OCI-LY3 (cell line): ENCODE data around the gene ATP10A.
"Not testable (repeated sequence)": the region's sequence is repeated elsewhere in the genome, so short reads cannot be mapped to it uniquely, and the experiment has no call there.

Experiments used
- H2AFZ ChIP-seq: fragments of 200-600, 300-600 bp; shearing (Covaris generic); 2 replicates; pipeline ENCODE4 v1.6.0; 2014; ENCODE audit warnings: antibody characterized with exemption, low read depth, low read length
- H3K27ac ChIP-seq: fragments of 200-600, 300-600 bp; sonication (generic); 2 replicates; pipeline ENCODE4 v1.5.1; 2014; ENCODE audit warnings: mild to moderate bottlenecking, low read length, moderate library complexity, mixed read lengths
- H3K27me3 ChIP-seq: fragments of 200-600, 300-600 bp; sonication (generic); 2 replicates; pipeline ENCODE4 v1.6.1; 2014; ENCODE audit warnings: low read depth, low read length, mixed read lengths
- H3K36me3 ChIP-seq: fragments of 200-600, 300-600 bp; sonication (generic); replicated peaks from 2 replicates; pipeline ENCODE3; 2014; ENCODE audit warnings: low read depth, low read length, mixed read lengths
- H3K4me1 ChIP-seq: fragments of 300-600, 200-600 bp; sonication (generic); 2 replicates; pipeline ENCODE4 v1.6.1; 2014; ENCODE audit warnings: low read length, mixed read lengths
- H3K4me2 ChIP-seq: fragments of 200-600, 300-600 bp; sonication (generic); 2 replicates; pipeline ENCODE4 v1.6.1; 2014; ENCODE audit warnings: low read length, mixed read lengths
- H3K4me3 ChIP-seq: fragments of 300-600, 200-600 bp; sonication (generic); 2 replicates; pipeline ENCODE4 v1.5.1; 2014; ENCODE audit warnings: antibody characterized with exemption, mild to moderate bottlenecking, low read length, moderate library complexity
- H3K79me2 ChIP-seq: fragments of 300-600, 200-600 bp; shearing (Covaris generic); 2 replicates; pipeline ENCODE4 v1.6.1; 2014; ENCODE audit warnings: mild to moderate bottlenecking, low read length, mixed read lengths
- H3K9ac ChIP-seq: fragments of 300-600, 200-600 bp; shearing (Covaris generic); 2 replicates; pipeline ENCODE4 v1.6.0; 2014; ENCODE audit warnings: mild to moderate bottlenecking, low read length, moderate library complexity
- H3K9me3 ChIP-seq: fragments of 200-600, 300-600 bp; shearing (Covaris generic); 2 replicates; pipeline ENCODE4 v1.6.1; 2014; ENCODE audit warnings: low read length, mixed read lengths; ENCODE audit not compliant: insufficient read depth
- H4K20me1 ChIP-seq: fragments of 200-600, 300-600 bp; sonication (generic); 2 replicates; pipeline ENCODE4 v1.6.1; 2016; ENCODE audit warnings: low read length, mixed read lengths; ENCODE audit not compliant: insufficient read depth
- EZH2phosphoT487 ChIP-seq: fragments of 200-600 bp; shearing (Covaris generic); IDR thresholded peaks from 2 replicates; pipeline ENCODE4 v1.6.1; 2018; ENCODE audit warnings: antibody characterized with exemption, mixed run types, low read depth
- TF ChIP-seq, protein P1 (sequence below): fragments of 200-600, 300-600 bp; sonication (generic); IDR thresholded peaks from 2 replicates; pipeline ENCODE4 v1.5.1; 2014; ENCODE audit warnings: antibody characterized with exemption, low read length, low read depth

Gene ATP10A

DNA sequence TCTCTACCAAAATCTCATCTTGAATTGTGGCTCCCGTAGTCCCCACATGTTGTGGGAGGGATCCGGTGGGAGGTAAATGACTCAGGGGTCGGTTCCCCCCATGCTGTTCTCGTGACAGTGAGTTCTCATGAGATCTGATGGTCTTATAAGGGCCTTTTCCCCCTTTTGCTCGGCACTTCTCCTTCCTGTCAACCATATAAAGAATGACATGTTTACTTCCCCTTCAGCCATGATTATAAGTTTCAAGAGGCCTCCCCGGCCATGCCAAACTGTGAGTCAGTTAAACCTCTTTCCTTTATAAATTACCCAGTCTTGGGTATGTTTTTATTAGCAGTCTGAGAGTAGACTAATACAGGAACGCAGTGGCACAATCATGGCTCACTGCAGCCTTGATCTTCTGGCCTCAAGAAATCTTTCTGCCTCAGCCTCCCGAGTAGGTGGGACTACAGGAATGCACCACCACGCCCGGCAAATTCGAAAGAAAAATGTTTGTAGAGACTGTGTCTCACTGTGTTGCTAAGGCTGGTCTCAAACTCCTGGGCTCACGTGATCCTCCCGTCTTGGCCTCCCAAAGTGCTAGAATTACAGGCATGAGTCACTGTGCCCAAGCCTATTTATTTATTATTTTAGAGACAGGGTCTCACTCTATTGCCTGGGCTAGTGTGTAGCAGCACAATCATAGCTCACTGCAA, 101.0 kb downstream of the ATP10A start:
- Histone ChIP-seq H3K4me2 (no peak overlapping the region), H3K27me3 (no peaks in the 10 kb centered on the region), H3K4me3 (no peak overlapping the region), H3K9ac (no peak overlapping the region), H3K4me1 (no peaks in the 10 kb centered on the region), H3K36me3 (no peaks in the 10 kb centered on the region), H2AFZ (no peak overlapping the region), H3K9me3 (no peaks in the 10 kb centered on the region), H3K79me2 (no peaks in the 10 kb centered on the region), H4K20me1 (no peaks in the 10 kb centered on the region), H3K27ac (no peak overlapping the region)
- TF ChIP-seq, protein P1, sequence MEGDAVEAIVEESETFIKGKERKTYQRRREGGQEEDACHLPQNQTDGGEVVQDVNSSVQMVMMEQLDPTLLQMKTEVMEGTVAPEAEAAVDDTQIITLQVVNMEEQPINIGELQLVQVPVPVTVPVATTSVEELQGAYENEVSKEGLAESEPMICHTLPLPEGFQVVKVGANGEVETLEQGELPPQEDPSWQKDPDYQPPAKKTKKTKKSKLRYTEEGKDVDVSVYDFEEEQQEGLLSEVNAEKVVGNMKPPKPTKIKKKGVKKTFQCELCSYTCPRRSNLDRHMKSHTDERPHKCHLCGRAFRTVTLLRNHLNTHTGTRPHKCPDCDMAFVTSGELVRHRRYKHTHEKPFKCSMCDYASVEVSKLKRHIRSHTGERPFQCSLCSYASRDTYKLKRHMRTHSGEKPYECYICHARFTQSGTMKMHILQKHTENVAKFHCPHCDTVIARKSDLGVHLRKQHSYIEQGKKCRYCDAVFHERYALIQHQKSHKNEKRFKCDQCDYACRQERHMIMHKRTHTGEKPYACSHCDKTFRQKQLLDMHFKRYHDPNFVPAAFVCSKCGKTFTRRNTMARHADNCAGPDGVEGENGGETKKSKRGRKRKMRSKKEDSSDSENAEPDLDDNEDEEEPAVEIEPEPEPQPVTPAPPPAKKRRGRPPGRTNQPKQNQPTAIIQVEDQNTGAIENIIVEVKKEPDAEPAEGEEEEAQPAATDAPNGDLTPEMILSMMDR, result no peak
- no peak for TF ChIP-seq EZH2phosphoT487

DNA sequence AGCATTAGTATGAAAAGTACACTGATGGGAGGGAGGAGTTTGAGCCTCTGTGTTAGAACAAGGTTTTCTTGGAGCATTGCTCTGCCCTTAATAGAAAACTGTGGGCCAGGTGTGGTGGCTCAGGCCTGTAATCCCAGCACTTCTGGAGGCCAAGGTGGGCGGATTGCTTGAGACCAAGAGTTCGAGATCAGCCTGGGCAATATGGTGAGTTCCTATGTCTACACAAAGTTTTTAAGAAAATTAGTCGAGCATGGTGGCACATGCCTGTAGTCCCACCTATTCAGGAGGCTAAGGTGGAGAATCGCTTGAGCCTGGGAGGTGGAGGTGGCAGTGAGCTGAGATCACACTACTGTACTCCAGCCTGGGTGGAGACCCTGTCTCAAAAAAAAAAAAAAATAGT, 103.7 kb downstream of the ATP10A start:
- Histone ChIP-seq H3K4me2 (no peak overlapping the region), H3K9ac (no peak overlapping the region), H3K4me3 (no peak overlapping the region), H3K79me2 (no peaks in the 10 kb centered on the region), H4K20me1 (no peaks in the 10 kb centered on the region), H3K36me3 (no peaks in the 10 kb centered on the region), H3K27ac (no peak overlapping the region), H3K4me1 (no peaks in the 10 kb centered on the region), H3K27me3 (no peaks in the 10 kb centered on the region), H3K9me3 (no peaks in the 10 kb centered on the region), H2AFZ (no peak overlapping the region)
- TF ChIP-seq EZH2phosphoT487, result no peak
- TF ChIP-seq, protein P1, result no peak

GRCh38 chr15:25758612-25759011, 104.5 kb downstream of the ATP10A start:
- not testable (repeated sequence) for H3K27ac ChIP-seq, H3K79me2 ChIP-seq, H3K27me3 ChIP-seq, H3K9me3 ChIP-seq, H2AFZ ChIP-seq, H3K4me1 ChIP-seq, H4K20me1 ChIP-seq, H3K9ac ChIP-seq, H3K36me3 ChIP-seq, H3K4me3 ChIP-seq, H3K4me2 ChIP-seq

DNA sequence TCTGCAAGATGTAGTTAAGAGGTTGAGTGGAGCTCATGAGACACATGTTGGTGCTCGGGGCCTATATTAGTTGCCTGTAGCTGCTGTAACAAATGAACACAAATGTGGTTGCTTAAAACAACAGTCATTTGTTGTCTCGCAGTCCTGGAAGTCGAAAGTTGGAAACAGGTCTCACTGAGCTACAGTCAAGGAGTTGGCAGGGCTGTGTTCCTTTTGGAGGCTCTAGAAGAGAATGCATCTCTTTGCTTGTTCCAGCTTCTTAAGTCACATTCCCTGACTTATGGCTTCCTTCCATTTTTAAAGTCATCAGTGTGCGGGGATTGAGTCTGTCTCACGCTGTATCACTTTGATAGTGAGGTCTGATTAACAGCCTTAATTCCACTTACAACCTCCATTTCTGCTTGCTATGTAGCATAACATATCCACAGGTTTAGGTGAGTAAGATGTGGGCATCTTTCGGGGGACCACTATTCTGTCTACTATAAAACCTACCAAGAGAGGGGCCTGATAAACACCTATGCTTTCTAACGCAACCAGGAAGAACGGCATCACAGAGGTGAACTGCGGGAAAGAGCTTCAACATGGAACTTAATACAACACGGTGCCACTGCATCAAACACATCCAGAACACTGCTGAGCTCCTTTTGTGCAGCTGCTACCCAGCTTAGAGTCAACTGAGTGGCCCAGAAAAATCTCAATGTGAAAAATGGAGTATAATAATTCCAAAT, 119.4 kb downstream of the ATP10A start:
- Histone ChIP-seq H3K4me2 (no peak overlapping the region), H3K9ac (no peak overlapping the region)

More for the DNA sequence above, 119.4 kb downstream of the ATP10A start:
- H3K9me3 ChIP-seq, result no peaks in the 10 kb centered on the region
- TF ChIP-seq EZH2phosphoT487, result no peak
- TF ChIP-seq, protein P1, result no peak
- no peak overlapping the region for H3K4me3 ChIP-seq
- H3K27ac ChIP-seq, result no peak overlapping the region
- no peaks in the 10 kb centered on the region for H3K36me3 ChIP-seq
- H3K79me2 ChIP-seq, result no peaks in the 10 kb centered on the region
- no peaks in the 10 kb centered on the region for H4K20me1 ChIP-seq
- H2AFZ ChIP-seq, result no peak overlapping the region
- H3K4me1 ChIP-seq, result peaks cover 3% of the 10 kb centered on the region; the same call in 1 of the 2 replicates
- no peaks in the 10 kb centered on the region for H3K27me3 ChIP-seq
